ENCODE results near the gene PRAC1.

The PRAC1 gene

GRCh38 chr17:48692049-48692448, 30.3 kb downstream of the PRAC1 start:
- DNase-seq, result no peak

- no peak for DNase-seq
Observed at GRCh38 chr17:48690655-48691054, 31.7 kb downstream of the PRAC1 start.

DNA sequence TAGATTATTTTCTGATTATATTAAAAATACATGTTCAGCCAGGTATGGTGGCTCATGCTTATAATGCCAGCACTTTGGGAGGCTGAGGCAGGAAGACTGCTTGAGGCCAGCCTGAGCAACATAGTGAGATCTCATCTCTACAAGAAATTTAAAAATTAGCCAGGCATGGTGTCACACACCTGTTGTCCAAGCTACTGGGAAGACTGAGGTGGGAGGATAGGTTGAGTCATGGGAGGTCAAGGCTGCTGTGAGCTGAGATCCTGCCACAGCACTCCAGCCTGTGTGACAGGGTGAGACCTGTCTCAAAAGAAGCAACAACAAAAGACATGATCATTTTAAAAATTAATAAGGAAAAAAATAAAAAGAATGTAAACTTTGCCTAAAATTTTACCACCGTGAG, 40.7 kb downstream of the PRAC1 start:
- DNase-seq, result no peak

GRCh38 chr17:48679385-48680096, 42.8 kb downstream of the PRAC1 start:
- no peak for DNase-seq

DNA sequence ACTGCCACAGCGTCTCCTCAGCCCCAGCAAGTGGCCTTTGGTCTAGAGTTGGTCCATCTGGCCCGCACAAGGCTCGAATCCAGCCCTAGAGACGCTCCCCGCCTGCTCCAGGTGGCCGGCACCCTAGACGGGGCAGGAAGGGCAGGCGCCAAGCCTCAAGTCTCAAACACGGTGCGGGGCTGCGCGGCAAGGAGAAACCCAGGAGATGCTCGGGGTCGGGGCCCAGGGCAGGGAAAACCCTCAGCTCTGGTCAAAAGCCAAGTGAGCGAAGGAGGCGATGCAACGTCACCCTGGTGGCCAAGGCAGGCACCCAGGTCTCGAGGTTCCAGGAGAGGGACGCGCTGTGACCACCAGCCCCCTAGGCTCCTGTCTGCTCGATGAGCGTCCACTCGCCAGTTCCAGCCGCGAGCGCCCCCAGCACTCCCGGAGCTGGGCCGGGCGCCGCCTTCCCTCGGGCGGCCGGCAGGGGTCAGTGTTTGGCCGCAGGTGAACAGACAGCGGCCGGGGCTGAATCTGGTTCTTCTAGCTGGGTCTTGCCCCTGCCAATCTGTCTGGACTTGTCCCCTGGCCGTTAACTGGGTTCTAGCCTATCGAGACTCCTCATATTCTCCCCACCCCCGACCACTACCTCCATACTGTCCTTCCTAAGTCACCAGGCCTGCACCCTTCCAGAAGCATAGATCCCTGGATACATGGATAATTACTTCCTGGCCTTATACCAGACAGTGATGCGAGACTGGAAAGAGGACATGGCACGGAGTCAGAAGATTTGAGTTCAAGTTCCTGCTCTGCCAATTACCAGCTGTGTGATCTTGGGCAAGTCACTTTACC, 44.0 kb downstream of the PRAC1 start:
- peak; percentile 75 to 83 for DNase-seq

- DNase-seq, result no peak
Observed at GRCh38 chr17:48676963-48677558, 45.3 kb downstream of the PRAC1 start.

GRCh38 chr17:48672340-48672739, 50.0 kb downstream of the PRAC1 start:
- DNase-seq, result no peak
